ENCODE results near the gene CYP2J2.
"Not testable (repeated sequence)": the region's sequence is repeated elsewhere in the genome, so short reads cannot be mapped to it uniquely, and the experiment has no call there.

CYP2J2 gene

DNA sequence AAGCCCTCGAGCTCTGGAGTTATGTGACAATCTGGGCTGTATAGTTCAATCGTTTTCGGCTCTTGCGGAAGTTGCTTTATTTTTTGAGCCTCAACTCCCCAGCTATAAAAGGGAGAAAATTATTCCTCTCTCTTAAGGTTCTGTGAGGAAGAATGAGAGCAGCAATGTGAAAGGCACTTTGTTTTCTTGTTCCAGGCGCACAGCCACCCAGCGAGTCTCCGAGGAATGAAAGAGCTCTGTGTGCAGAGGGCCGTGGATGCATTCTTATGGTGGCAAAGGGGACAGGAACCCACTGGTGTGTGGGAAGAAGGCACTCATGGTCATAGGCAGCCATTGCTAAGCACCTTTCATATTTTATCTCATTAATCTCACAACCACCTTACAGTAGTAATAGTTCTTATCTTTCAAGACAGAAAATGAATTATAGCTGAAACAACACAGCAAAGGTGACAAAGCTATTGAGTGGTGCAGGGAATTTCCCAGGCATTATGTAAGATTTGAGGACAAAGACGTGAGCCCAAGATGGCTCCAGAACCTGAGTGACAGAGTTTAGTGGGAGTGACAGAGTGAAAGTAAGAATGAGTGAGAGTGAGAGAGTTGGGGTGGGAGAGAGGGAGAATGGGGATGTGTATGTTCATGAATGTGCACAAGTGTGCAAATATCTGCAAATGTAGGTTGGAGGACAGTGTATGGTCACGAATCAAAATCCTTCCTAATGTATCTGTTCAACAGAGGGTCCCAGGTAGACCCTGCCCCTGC, 9.4 kb downstream of the CYP2J2 start:
- no peak overlapping the region for H3K27ac Mint-ChIP-seq
- no peaks in the 10 kb centered on the region for H3K36me3 Mint-ChIP-seq (ENCODE audit: low read depth)
- H3K4me1 Mint-ChIP-seq = peaks cover 21% of the 10 kb centered on the region

DNA sequence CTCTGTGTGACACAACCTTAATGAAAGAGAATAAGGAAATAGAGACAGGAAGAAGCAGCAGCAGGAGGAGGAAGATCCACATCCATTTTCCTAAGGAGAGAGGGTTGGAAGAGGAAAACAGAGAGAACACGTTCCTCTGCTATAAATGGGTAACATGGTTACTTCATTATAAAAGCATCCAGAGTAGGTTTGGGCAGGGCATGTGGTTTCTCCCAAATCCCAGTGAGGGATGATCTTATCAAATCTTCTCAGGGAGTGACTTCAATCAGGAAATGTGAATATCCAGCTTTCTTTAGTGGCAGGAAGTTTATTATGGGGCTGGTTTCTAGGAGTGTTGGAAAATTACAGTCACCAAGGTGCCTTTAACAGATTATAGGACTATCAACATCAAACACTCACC, 11.1 kb downstream of the CYP2J2 start:
- Mint-ChIP-seq H3K9me3 (no peaks in the 10 kb centered on the region), H3K27ac (no peak overlapping the region), H3K4me1 (peaks cover 16% of the 10 kb centered on the region), H3K27me3 (ENCODE audit: low read depth) (peaks cover 8% of the 10 kb centered on the region), H3K4me3 (no peak overlapping the region), H3K36me3 (ENCODE audit: low read depth) (no peaks in the 10 kb centered on the region)
- TF ChIP-seq, protein P1, sequence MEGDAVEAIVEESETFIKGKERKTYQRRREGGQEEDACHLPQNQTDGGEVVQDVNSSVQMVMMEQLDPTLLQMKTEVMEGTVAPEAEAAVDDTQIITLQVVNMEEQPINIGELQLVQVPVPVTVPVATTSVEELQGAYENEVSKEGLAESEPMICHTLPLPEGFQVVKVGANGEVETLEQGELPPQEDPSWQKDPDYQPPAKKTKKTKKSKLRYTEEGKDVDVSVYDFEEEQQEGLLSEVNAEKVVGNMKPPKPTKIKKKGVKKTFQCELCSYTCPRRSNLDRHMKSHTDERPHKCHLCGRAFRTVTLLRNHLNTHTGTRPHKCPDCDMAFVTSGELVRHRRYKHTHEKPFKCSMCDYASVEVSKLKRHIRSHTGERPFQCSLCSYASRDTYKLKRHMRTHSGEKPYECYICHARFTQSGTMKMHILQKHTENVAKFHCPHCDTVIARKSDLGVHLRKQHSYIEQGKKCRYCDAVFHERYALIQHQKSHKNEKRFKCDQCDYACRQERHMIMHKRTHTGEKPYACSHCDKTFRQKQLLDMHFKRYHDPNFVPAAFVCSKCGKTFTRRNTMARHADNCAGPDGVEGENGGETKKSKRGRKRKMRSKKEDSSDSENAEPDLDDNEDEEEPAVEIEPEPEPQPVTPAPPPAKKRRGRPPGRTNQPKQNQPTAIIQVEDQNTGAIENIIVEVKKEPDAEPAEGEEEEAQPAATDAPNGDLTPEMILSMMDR (IDR thresholded peaks at IDR 0.05; ENCODE audit: unreplicated experiment in 3 of 3) = no peak

More for the DNA sequence above, 9.4 kb downstream of the CYP2J2 start:
- TF ChIP-seq, protein P1 (IDR thresholded peaks at IDR 0.05; ENCODE audit: unreplicated experiment in 3 of 3) = no peak
- peaks cover 8% of the 10 kb centered on the region for H3K27me3 Mint-ChIP-seq (ENCODE audit: low read depth)
- peaks cover 4% of the 10 kb centered on the region for H3K9me3 Mint-ChIP-seq
- no peak overlapping the region for H3K4me3 Mint-ChIP-seq

DNA sequence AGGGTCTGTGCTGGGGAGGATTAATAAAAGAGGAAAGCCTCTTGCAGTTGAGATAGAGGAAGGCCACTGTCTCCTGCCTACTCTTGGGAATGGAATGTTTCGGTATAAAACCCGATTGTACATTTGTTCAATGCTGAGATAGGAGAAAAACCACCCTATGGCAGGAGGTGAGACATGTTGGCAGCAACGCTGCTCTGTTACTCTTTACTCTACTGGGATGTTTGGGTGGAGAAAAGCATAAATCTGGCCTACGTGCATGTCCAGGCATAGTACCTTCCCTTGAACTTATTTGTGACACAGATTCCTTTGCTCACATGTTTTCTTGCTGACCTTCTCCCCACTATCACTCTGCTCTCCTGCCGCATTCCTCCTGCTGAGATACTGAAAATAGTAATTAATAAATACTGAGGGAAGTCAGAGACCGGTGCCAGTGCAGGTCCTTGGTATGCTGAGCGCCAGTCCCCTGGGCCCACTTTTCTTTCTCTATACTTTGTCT, 11.7 kb downstream of the CYP2J2 start:
- H3K9me3 Mint-ChIP-seq; H3K4me3 Mint-ChIP-seq; H3K27me3 Mint-ChIP-seq (ENCODE audit: low read depth); H3K27ac Mint-ChIP-seq; H3K36me3 Mint-ChIP-seq (ENCODE audit: low read depth): not testable (repeated sequence)
- peaks cover 11% of the 10 kb centered on the region for H3K4me1 Mint-ChIP-seq

DNA sequence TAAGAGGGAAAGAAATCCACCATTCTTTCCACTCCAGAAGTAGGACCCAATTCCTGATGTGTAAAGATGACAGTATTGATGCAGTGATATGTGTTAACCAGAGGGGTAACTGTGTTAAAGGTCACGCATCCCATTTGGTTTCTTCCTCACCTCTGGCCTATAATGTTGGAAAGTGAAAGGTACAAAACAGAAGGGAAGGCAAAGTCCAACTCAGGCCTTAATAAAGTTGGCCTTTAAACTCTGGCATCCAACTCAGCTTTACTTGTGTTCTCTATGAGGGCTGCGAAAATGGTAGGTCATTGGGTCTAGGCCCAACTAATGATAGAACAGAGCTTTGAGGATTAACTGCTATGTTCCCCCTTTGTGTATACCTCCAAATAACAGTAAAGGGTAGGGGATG, 17.9 kb downstream of the CYP2J2 start:
- TF ChIP-seq, protein P1 (IDR thresholded peaks at IDR 0.05; ENCODE audit: unreplicated experiment in 3 of 3) = no peak
- no peak overlapping the region for H3K4me3 Mint-ChIP-seq
- no peaks in the 10 kb centered on the region for H3K4me1 Mint-ChIP-seq
- H3K27ac Mint-ChIP-seq = no peak overlapping the region
- H3K27me3 Mint-ChIP-seq (ENCODE audit: low read depth) = no peaks in the 10 kb centered on the region
- no peaks in the 10 kb centered on the region for H3K9me3 Mint-ChIP-seq
- H3K36me3 Mint-ChIP-seq (ENCODE audit: low read depth) = no peaks in the 10 kb centered on the region

DNA sequence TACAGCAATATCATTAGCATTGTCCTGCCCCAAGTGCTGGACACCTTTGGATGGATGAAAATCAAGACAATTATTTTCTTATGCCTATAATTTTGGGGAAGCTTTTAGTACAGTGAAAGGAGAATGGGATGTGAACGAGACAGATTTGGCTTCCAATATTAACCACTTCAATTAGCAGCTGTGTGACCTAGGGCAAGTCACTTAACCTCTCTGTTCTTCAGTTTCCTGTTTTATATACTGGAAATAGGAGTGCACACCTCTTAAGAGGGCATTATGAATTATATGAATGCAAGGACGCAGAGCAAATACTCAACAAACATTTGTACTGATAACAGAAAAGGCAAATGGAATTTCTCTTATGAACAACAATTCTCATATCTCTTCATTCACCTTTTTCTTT, 18.5 kb downstream of the CYP2J2 start:
- Mint-ChIP-seq H3K9me3 (no peaks in the 10 kb centered on the region), H3K4me3 (no peak overlapping the region), H3K27me3 (ENCODE audit: low read depth) (no peaks in the 10 kb centered on the region), H3K27ac (no peak overlapping the region), H3K36me3 (ENCODE audit: low read depth) (no peaks in the 10 kb centered on the region), H3K4me1 (no peaks in the 10 kb centered on the region)
- TF ChIP-seq, protein P1 (IDR thresholded peaks at IDR 0.05; ENCODE audit: unreplicated experiment in 3 of 3) = no peak

DNA sequence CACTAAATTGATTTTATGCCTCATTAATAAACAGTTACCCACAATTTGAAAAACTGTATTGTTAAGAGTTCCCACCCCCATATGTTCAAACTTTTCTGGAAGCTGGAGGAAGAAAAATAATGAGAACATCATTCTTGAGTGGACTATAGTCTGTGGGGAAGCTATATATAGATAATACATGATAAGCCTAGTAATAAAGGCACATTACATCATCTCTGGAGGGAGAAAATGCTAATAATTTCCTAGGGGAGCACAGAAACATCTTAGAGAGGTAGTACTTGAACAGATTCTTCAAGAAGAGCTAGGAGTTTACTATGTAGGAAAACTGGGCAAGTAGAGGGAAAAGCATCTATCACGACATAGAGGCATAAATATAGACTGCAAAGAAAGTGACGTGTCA, 19.6 kb downstream of the CYP2J2 start:
- no peaks in the 10 kb centered on the region for H3K36me3 Mint-ChIP-seq (ENCODE audit: low read depth)
- H3K27ac Mint-ChIP-seq = no peak overlapping the region
- H3K4me1 Mint-ChIP-seq = no peaks in the 10 kb centered on the region
- peaks cover under 1% of the 10 kb centered on the region for H3K27me3 Mint-ChIP-seq (ENCODE audit: low read depth)
- TF ChIP-seq, protein P1 (IDR thresholded peaks at IDR 0.05; ENCODE audit: unreplicated experiment in 3 of 3) = no peak
- H3K4me3 Mint-ChIP-seq = no peak overlapping the region
- no peaks in the 10 kb centered on the region for H3K9me3 Mint-ChIP-seq

All from nephron (organoid).